HG03135 (cell line): ENCODE data around the gene ANKRD40.

Source experiments
- ATAC-seq: cut with Tn5 transposase; IDR thresholded peaks from one replicate; pipeline ENCODE4 v1.9.1; 2021; ENCODE audit warnings: mild to moderate bottlenecking, moderate library complexity; ENCODE audit not compliant: unreplicated experiment

ANKRD40 gene

GRCh38 chr17:50656509-50656908 is 51.2 kb downstream of the ANKRD40 start:
- no peak for ATAC-seq

GRCh38 chr17:50653738-50654137 is 54.0 kb downstream of the ANKRD40 start:
- ATAC-seq, result no peak

- no peak for ATAC-seq
Observed at GRCh38 chr17:50651661-50652060, 56.1 kb downstream of the ANKRD40 start.

- no peak for ATAC-seq
Observed at GRCh38 chr17:50649042-50649908, 58.4 kb downstream of the ANKRD40 start.

GRCh38 chr17:50647187-50647586 is 60.5 kb downstream of the ANKRD40 start:
- ATAC-seq, result no peak

- no peak for ATAC-seq
Observed at GRCh38 chr17:50645748-50646682, 61.7 kb downstream of the ANKRD40 start.
